MM.1S (cell line): ENCODE measurements around the gene FKBP14.

Experiments
- DNase-seq: peaks from one replicate; pipeline ENCODE4 v3.0.0-alpha.2; 2015
- H2AFZ ChIP-seq: fragments of 300-600 bp; sonication (generic); 2 replicates; pipeline ENCODE4 v1.6.0; 2016; ENCODE audit warnings: antibody characterized with exemption, low read length
- H3F3A ChIP-seq: fragments of 300-600 bp; sonication (generic); 2 replicates; pipeline ENCODE4 v1.6.1; 2016; ENCODE audit warnings: mild to moderate bottlenecking, antibody characterized with exemption, low read length, moderate library complexity, mixed read lengths; ENCODE audit not compliant: insufficient read depth
- H3K27ac ChIP-seq: fragments of 300-600 bp; sonication (generic); 2 replicates; pipeline ENCODE4 v1.5.1; 2016; ENCODE audit warnings: mild to moderate bottlenecking, low read length
- H3K27me3 ChIP-seq: fragments of 300-600 bp; sonication (generic); replicated peaks from 2 replicates; pipeline ENCODE4 v1.6.0; 2016; ENCODE audit warnings: low read length; ENCODE audit not compliant: insufficient read depth
- H3K36me3 ChIP-seq: fragments of 300-600 bp; sonication (generic); replicated peaks from 2 replicates; pipeline ENCODE4 v1.6.1; 2016; ENCODE audit warnings: mild to moderate bottlenecking, low read length, mixed read lengths; ENCODE audit not compliant: insufficient read depth
- H3K4me1 ChIP-seq: fragments of 300-600 bp; sonication (generic); 2 replicates; pipeline ENCODE4 v1.6.1; 2016; ENCODE audit warnings: low read length, mixed read lengths
- H3K4me2 ChIP-seq: fragments of 300-600 bp; sonication (generic); 2 replicates; pipeline ENCODE4 v1.6.0; 2016; ENCODE audit warnings: low read depth, low read length
- H3K4me3 ChIP-seq: fragments of 300-600 bp; sonication (generic); 2 replicates; pipeline ENCODE4 v1.5.1; 2016; ENCODE audit warnings: low read length, mixed read lengths
- H3K79me2 ChIP-seq: fragments of 300-600 bp; sonication (generic); 2 replicates; pipeline ENCODE4 v1.6.1; 2016; ENCODE audit warnings: mixed run types, low read length, mixed read lengths
- H3K9ac ChIP-seq: fragments of 300-600 bp; sonication (generic); 2 replicates; pipeline ENCODE4 v1.6.1; 2016; ENCODE audit warnings: low read length, mixed read lengths
- H3K9me2 ChIP-seq: fragments of 300-600 bp; sonication (generic); replicated peaks from 2 replicates; pipeline ENCODE4 v1.6.1; 2016; ENCODE audit warnings: mild to moderate bottlenecking, low read length, mixed read lengths; ENCODE audit not compliant: insufficient read depth
- H3K9me3 ChIP-seq: fragments of 300-600 bp; sonication (generic); replicated peaks from 2 replicates; pipeline ENCODE4 v1.6.1; 2016; ENCODE audit warnings: mild to moderate bottlenecking, low read length, mixed read lengths; ENCODE audit not compliant: insufficient read depth
- H4K20me1 ChIP-seq: fragments of 300-600 bp; sonication (generic); 2 replicates; pipeline ENCODE4 v1.6.1; 2016; ENCODE audit warnings: mild to moderate bottlenecking, low read length, moderate library complexity, mixed read lengths; ENCODE audit not compliant: insufficient read depth
- CTCF ChIP-seq: fragments of 300-600 bp; sonication (generic); IDR thresholded peaks from 2 replicates; pipeline ENCODE4 v1.5.1; 2016; ENCODE audit warnings: antibody characterized with exemption, low read length, mixed read lengths
- EZH2 ChIP-seq: fragments of 300-600 bp; sonication (generic); optimal IDR thresholded peaks from 2 replicates; pipeline ENCODE3; 2017; ENCODE audit warnings: low read depth, mild to moderate bottlenecking, antibody characterized with exemption, low read length, mixed read lengths
- EZH2phosphoT487 ChIP-seq: fragments of 300-600 bp; sonication (generic); IDR thresholded peaks from 2 replicates; pipeline ENCODE4 v1.6.1; 2018; ENCODE audit warnings: antibody characterized with exemption, low read length

Gene FKBP14

GRCh38 chr7:30041526-30042269 lies 15.2 kb upstream of the FKBP14 start:
- H3K36me3 ChIP-seq = no peaks in the 10 kb centered on the region; the same call in 1 of the 2 replicates
- H3K27ac ChIP-seq = no peak overlapping the region
- peaks cover 14% of the 10 kb centered on the region for H3K4me1 ChIP-seq
- no peaks in the 10 kb centered on the region for H3K9me3 ChIP-seq
- no peak overlapping the region for H3K4me3 ChIP-seq
- no peak overlapping the region for H3K4me2 ChIP-seq
- peaks cover 80% of the 10 kb centered on the region for H3K79me2 ChIP-seq
- H3K9ac ChIP-seq = no peak overlapping the region
- H3K9me2 ChIP-seq = no peaks in the 10 kb centered on the region
- H2AFZ ChIP-seq = no peak overlapping the region
- no peaks in the 10 kb centered on the region for H3F3A ChIP-seq
- DNase-seq = no peak
- TF ChIP-seq CTCF (no peak), EZH2phosphoT487 (no peak), EZH2 (no peak)
- no peaks in the 10 kb centered on the region for H4K20me1 ChIP-seq
- H3K27me3 ChIP-seq = no peaks in the 10 kb centered on the region

- DNase-seq = no peak
- H4K20me1 ChIP-seq = no peaks in the 10 kb centered on the region
- no peaks in the 10 kb centered on the region; the same call in 1 of the 2 replicates for H3K36me3 ChIP-seq
- no peak overlapping the region for H3K4me2 ChIP-seq
- no peak for TF ChIP-seq EZH2phosphoT487
- no peak for TF ChIP-seq EZH2
- TF ChIP-seq CTCF = no peak
- H3K79me2 ChIP-seq = peaks cover 87% of the 10 kb centered on the region
- no peaks in the 10 kb centered on the region for H3K9me3 ChIP-seq
- no peak overlapping the region for H2AFZ ChIP-seq
- H3K27me3 ChIP-seq = no peaks in the 10 kb centered on the region
- H3F3A ChIP-seq = no peaks in the 10 kb centered on the region
- H3K4me3 ChIP-seq = no peak overlapping the region
- no peak overlapping the region for H3K27ac ChIP-seq
- no peaks in the 10 kb centered on the region for H3K9me2 ChIP-seq
- H3K4me1 ChIP-seq = peaks cover 14% of the 10 kb centered on the region
- no peak overlapping the region for H3K9ac ChIP-seq
These were observed 14.4 kb upstream of the FKBP14 start for GRCh38 chr7:30040938-30041337.

GRCh38 chr7:30038196-30038980 lies 11.9 kb upstream of the FKBP14 start:
- TF ChIP-seq EZH2phosphoT487 (no peak), CTCF (no peak), EZH2 (no peak)
- Histone ChIP-seq H3K9ac (no peak overlapping the region), H4K20me1 (no peaks in the 10 kb centered on the region), H3K4me1 (peaks cover 23% of the 10 kb centered on the region), H3K4me3 (no peak overlapping the region), H3F3A (peaks cover 4% of the 10 kb centered on the region), H2AFZ (no peak overlapping the region), H3K4me2 (no peak overlapping the region), H3K36me3 (no peaks in the 10 kb centered on the region; the same call in 1 of the 2 replicates), H3K9me3 (no peaks in the 10 kb centered on the region), H3K27me3 (no peaks in the 10 kb centered on the region), H3K27ac (no peak overlapping the region), H3K79me2 (peaks cover 91% of the 10 kb centered on the region), H3K9me2 (no peaks in the 10 kb centered on the region)
- no peak for DNase-seq
